Effector memory CD4-positive, alpha-beta T cell (primary cell): Measurements from ENCODE around the gene FSCB.

Source experiments
- DNase-seq, 3 donors: peaks; one replicate each; pipeline ENCODE4 v3.0.0-alpha.2; 2020
- H3K27ac ChIP-seq: 2 replicates; pipeline ENCODE4 v1.7.0; 2013; ENCODE audit warnings: mild to moderate bottlenecking, low read length, moderate library complexity; ENCODE audit not compliant: insufficient read depth, poor library complexity, severe bottlenecking
- H3K27me3 ChIP-seq: replicated peaks from 2 replicates; pipeline ENCODE4 v1.7.0; 2013; ENCODE audit warnings: mild to moderate bottlenecking, low read length; ENCODE audit not compliant: insufficient read depth, control insufficient read depth, poor library complexity, severe bottlenecking
- H3K36me3 ChIP-seq: 2 replicates; pipeline ENCODE4 v1.7.0; 2013; ENCODE audit warnings: mild to moderate bottlenecking, low read length, moderate library complexity; ENCODE audit not compliant: control insufficient read depth, insufficient read depth
- H3K4me1 ChIP-seq: 2 replicates; pipeline ENCODE4 v1.7.0; 2013; ENCODE audit warnings: low read length, mild to moderate bottlenecking; ENCODE audit not compliant: control insufficient read depth, insufficient read depth, poor library complexity, severe bottlenecking
- H3K4me3 ChIP-seq: 2 replicates; pipeline ENCODE4 v1.7.0; 2013; ENCODE audit warnings: low read length, low read depth, mild to moderate bottlenecking; ENCODE audit not compliant: insufficient read depth, poor library complexity, severe bottlenecking
- H3K9me3 ChIP-seq: 2 replicates; pipeline ENCODE4 v1.7.0; 2013; ENCODE audit warnings: mild to moderate bottlenecking, low read length, moderate library complexity; ENCODE audit not compliant: control insufficient read depth

The FSCB gene

GRCh38 chr14:44490966-44491365 is 16.1 kb downstream of the FSCB start:
- Histone ChIP-seq H3K4me1 (no peaks in the 10 kb centered on the region), H3K36me3 (no peaks in the 10 kb centered on the region), H3K27ac (no peak overlapping the region), H3K27me3 (no peaks in the 10 kb centered on the region), H3K4me3 (no peak overlapping the region), H3K9me3 (no peaks in the 10 kb centered on the region)
- no peak for DNase-seq

- no peak overlapping the region for H3K27ac ChIP-seq
- H3K4me3 ChIP-seq: no peak overlapping the region
- H3K9me3 ChIP-seq: no peaks in the 10 kb centered on the region
- no peak for DNase-seq
- H3K36me3 ChIP-seq: no peaks in the 10 kb centered on the region
- H3K27me3 ChIP-seq: no peaks in the 10 kb centered on the region
- no peaks in the 10 kb centered on the region for H3K4me1 ChIP-seq
Measured at GRCh38 chr14:44477953-44478352, 29.1 kb downstream of the FSCB start.

DNA sequence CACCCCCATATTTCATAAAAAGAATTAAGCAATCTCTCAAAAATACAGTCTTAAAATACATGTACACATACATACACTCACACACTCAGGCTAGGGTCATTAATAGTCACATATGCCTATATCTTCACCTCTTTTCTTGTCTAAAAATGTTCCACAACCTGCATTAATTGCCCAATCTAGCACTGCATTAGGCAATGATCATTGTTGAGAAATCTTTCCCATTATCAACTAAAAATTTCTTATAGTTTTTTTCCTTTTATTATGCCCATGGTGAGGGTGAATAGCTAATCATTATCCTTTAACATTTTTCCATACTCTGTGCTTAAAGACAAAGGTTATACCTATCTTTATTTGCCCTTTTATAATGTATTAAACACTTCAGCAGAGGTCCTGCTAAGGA is 38.3 kb downstream of the FSCB start:
- no peak for DNase-seq
- Histone ChIP-seq H3K4me1 (no peaks in the 10 kb centered on the region), H3K9me3 (no peaks in the 10 kb centered on the region), H3K27me3 (no peaks in the 10 kb centered on the region), H3K36me3 (no peaks in the 10 kb centered on the region), H3K27ac (no peak overlapping the region), H3K4me3 (no peak overlapping the region)

GRCh38 chr14:44463356-44464004 is 43.6 kb downstream of the FSCB start:
- no peak for DNase-seq
- Histone ChIP-seq H3K36me3 (no peaks in the 10 kb centered on the region), H3K27ac (no peak overlapping the region), H3K4me1 (no peaks in the 10 kb centered on the region), H3K4me3 (no peak overlapping the region), H3K9me3 (no peaks in the 10 kb centered on the region), H3K27me3 (no peaks in the 10 kb centered on the region)

DNA sequence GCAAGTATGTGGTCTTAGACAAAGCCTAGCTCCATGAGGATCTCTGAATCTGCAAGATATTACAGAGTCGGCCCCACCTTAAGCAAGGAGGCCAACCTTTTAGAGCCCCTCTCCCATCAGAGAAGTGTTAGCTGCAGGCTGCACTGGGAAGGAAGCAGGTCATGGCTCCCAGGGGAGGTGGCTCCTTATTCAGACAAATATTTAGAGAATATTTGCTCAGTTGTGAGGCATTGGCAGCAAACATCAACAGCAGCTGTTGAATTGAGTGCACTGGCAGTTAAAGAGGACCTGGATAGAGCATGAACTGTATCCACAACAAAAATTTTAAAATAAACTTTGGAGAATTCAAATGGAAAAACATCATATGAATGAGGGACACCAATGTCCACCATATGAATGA is 44.7 kb downstream of the FSCB start:
- no peak for DNase-seq
- H3K27ac ChIP-seq: no peak overlapping the region

GRCh38 chr14:44461811-44462210 is 45.3 kb downstream of the FSCB start:
- Histone ChIP-seq H3K27me3 (no peaks in the 10 kb centered on the region), H3K9me3 (no peaks in the 10 kb centered on the region), H3K4me1 (no peaks in the 10 kb centered on the region), H3K27ac (no peak overlapping the region), H3K4me3 (no peak overlapping the region), H3K36me3 (no peaks in the 10 kb centered on the region)
- DNase-seq: no peak

More for the DNA sequence above, 44.7 kb downstream of the FSCB start:
- H3K9me3 ChIP-seq: no peaks in the 10 kb centered on the region
- H3K36me3 ChIP-seq: no peaks in the 10 kb centered on the region
- no peak overlapping the region for H3K4me3 ChIP-seq
- H3K4me1 ChIP-seq: no peaks in the 10 kb centered on the region
- H3K27me3 ChIP-seq: no peaks in the 10 kb centered on the region
